Measurements from ENCODE around the gene NDUFA13. TPM values are rescaled to one million over a fixed set of nuclear protein-coding genes. Genes with fewer than 3 reads are reported as not detected.
A peak's percentile ranks its signal among the peaks of the same experiment; 100 is the strongest.

The NDUFA13 gene
- total RNA-seq, 1 experiment from 2014 or later = 339 TPM

GRCh38 chr19:19540715-19541515, 24.9 kb downstream of the NDUFA13 start:
- H3K27me3 ChIP-seq (ENCODE audit: insufficient read depth, low read length) = no peaks in the 10 kb centered on the region
- H3K4me2 ChIP-seq (ENCODE audit: low read length) = peak overlapping the region; percentile 99
- intact Hi-C loops (cut with micrococcal nuclease) = loop anchor here (10.0 kb wide), 1 partner anchor 234 kb away; no protein-coding TSS in a partner anchor
- H3K9me2 ChIP-seq (ENCODE audit: insufficient read depth) = no peaks in the 10 kb centered on the region
- no peaks in the 10 kb centered on the region for H3K79me2 ChIP-seq (ENCODE audit: insufficient read depth, low read length)
- peak; percentile 95 for ATAC-seq
- H3K9ac ChIP-seq (ENCODE audit: low read length) = peak overlapping the region; percentile 74
- H3K27ac ChIP-seq (ENCODE audit: low read depth, low read length) = peak overlapping the region; percentile 67; the same call in 1 of the 2 replicates
- peak overlapping the region; percentile 53 to 64 for H3K4me3 ChIP-seq (replicated peaks in 1 of 2; ENCODE audit: low read depth in 1 of 2, low read length in 2 of 2)
- ChIA-PET RAD21 (ENCODE audit: low non-redundant PET in 1 of 2, low total read pairs in 2 of 2, uncharacterized antibody in 2 of 2, unreplicated experiment in 2 of 2) (interaction anchor here in 1 of 2 experiments (0.6 to 1.0 kb wide), 3 partner anchors 9 to 25 kb away, joined by 3 to 4 read pairs (median 4); partner anchors contain the start of gene NDUFA13), CTCF (interaction anchor here (0.6 to 2.8 kb wide), 4 partner anchors 8 to 194 kb away, joined by 3 to 52 read pairs (median 7); no protein-coding TSS in a partner anchor), POLR2A (interaction anchor here (0.6 to 1.3 kb wide), 6 partner anchors 12 to 1520 kb away, joined by 3 to 4 read pairs (median 3); partner anchors contain the start of gene ATP13A1)
- H3K4me1 ChIP-seq (ENCODE audit: control insufficient read depth in 1 of 2, insufficient read depth in 2 of 2, low read length in 2 of 2) = peaks cover 12 to 34% of the 10 kb centered on the region in 2 experiments
- H4K20me1 ChIP-seq (ENCODE audit: insufficient read depth) = no peaks in the 10 kb centered on the region
- no peaks in the 10 kb centered on the region for H3K9me3 ChIP-seq (ENCODE audit: control insufficient read depth in 1 of 2, insufficient read depth in 1 of 2, low read depth in 1 of 2, low read length in 2 of 2)
- H2AFZ ChIP-seq (ENCODE audit: low read depth, low read length, poor library complexity, severe bottlenecking) = peak overlapping the region; percentile 65
- TF ChIP-seq ZFX (IDR thresholded peaks at IDR 0.05) (0 out of 2 replicates have a peak, but pooled peaks have one; percentile 4), TCF7L2 (IDR thresholded peaks at IDR 0.05; ENCODE audit: borderline replicate concordance, extremely low read depth, insufficient read depth, insufficient read length) (peak; percentile 3), CEBPB (IDR thresholded peaks at IDR 0.05; ENCODE audit: low read depth) (no peak), ELF1 (IDR thresholded peaks at IDR 0.05; ENCODE audit: borderline replicate concordance, low read depth) (no peak), SRF (IDR thresholded peaks at IDR 0.05; ENCODE audit: low read depth) (no peak), EGR1 (IDR thresholded peaks at IDR 0.05; ENCODE audit: low read depth) (peak; percentile 69), MAX (IDR thresholded peaks at IDR 0.05) (no peak), EZH2 (IDR thresholded peaks at IDR 0.05) (no peak), SP1 (IDR thresholded peaks at IDR 0.05; ENCODE audit: low read depth) (no peak), RAD21 (IDR thresholded peaks at IDR 0.05; ENCODE audit: low read depth) (no peak), CBX3 (IDR thresholded peaks at IDR 0.05; ENCODE audit: low read depth) (no peak), POLR2AphosphoS5 (IDR thresholded peaks at IDR 0.05; ENCODE audit: low read depth, low read length) (peak; percentile 50)
- TF ChIP-seq, protein P1, sequence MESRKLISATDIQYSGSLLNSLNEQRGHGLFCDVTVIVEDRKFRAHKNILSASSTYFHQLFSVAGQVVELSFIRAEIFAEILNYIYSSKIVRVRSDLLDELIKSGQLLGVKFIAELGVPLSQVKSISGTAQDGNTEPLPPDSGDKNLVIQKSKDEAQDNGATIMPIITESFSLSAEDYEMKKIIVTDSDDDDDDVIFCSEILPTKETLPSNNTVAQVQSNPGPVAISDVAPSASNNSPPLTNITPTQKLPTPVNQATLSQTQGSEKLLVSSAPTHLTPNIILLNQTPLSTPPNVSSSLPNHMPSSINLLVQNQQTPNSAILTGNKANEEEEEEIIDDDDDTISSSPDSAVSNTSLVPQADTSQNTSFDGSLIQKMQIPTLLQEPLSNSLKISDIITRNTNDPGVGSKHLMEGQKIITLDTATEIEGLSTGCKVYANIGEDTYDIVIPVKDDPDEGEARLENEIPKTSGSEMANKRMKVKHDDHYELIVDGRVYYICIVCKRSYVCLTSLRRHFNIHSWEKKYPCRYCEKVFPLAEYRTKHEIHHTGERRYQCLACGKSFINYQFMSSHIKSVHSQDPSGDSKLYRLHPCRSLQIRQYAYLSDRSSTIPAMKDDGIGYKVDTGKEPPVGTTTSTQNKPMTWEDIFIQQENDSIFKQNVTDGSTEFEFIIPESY (IDR thresholded peaks at IDR 0.05; ENCODE audit: extremely low read depth, insufficient replicate concordance, low read length) = no peak
- TF ChIP-seq, protein P2, sequence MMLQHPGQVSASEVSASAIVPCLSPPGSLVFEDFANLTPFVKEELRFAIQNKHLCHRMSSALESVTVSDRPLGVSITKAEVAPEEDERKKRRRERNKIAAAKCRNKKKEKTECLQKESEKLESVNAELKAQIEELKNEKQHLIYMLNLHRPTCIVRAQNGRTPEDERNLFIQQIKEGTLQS (IDR thresholded peaks at IDR 0.05) = no peak
- TF ChIP-seq, protein P3, sequence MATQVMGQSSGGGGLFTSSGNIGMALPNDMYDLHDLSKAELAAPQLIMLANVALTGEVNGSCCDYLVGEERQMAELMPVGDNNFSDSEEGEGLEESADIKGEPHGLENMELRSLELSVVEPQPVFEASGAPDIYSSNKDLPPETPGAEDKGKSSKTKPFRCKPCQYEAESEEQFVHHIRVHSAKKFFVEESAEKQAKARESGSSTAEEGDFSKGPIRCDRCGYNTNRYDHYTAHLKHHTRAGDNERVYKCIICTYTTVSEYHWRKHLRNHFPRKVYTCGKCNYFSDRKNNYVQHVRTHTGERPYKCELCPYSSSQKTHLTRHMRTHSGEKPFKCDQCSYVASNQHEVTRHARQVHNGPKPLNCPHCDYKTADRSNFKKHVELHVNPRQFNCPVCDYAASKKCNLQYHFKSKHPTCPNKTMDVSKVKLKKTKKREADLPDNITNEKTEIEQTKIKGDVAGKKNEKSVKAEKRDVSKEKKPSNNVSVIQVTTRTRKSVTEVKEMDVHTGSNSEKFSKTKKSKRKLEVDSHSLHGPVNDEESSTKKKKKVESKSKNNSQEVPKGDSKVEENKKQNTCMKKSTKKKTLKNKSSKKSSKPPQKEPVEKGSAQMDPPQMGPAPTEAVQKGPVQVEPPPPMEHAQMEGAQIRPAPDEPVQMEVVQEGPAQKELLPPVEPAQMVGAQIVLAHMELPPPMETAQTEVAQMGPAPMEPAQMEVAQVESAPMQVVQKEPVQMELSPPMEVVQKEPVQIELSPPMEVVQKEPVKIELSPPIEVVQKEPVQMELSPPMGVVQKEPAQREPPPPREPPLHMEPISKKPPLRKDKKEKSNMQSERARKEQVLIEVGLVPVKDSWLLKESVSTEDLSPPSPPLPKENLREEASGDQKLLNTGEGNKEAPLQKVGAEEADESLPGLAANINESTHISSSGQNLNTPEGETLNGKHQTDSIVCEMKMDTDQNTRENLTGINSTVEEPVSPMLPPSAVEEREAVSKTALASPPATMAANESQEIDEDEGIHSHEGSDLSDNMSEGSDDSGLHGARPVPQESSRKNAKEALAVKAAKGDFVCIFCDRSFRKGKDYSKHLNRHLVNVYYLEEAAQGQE (IDR thresholded peaks at IDR 0.05; ENCODE audit: low read depth) = no peak
- no TSS peak for BruUV-seq (replicated peaks)
- no peaks in the 10 kb centered on the region for H3K36me3 ChIP-seq (ENCODE audit: control insufficient read depth in 1 of 2, insufficient read depth in 2 of 2, low read length in 2 of 2)
- peak; percentile 93 for DNase-seq (ENCODE audit: low read depth, low spot score)

Data from HCT116 (cell line).